Tibial nerve (tissue), 4 donors: ENCODE data around the gene TKFC. TPM values are rescaled to one million over a fixed set of nuclear protein-coding genes. Genes with fewer than 3 reads are reported as not detected.

ENCODE experiments used
- DNase-seq, 2 donors: peaks; one replicate each; pipeline ENCODE4 v3.0.0-alpha.2; 2019; ENCODE audit warnings: low spot score in 2 of 2
- H3K27ac ChIP-seq, 4 donors: fragments of 200-600 bp; sonication (generic) in 3 of 4; one replicate each; pipeline ENCODE4 v1.5.1; 2017 to 2019; ENCODE audit warnings: mild to moderate bottlenecking in 1 of 4
- H3K27me3 ChIP-seq, 2 donors: fragments of 200-600 bp; sonication (generic) in 1 of 2; one replicate each; pipeline versions ENCODE4 v1.5.1 to v1.6.0; 2017 to 2019
- H3K36me3 ChIP-seq, 3 donors: fragments of 200-600 bp; sonication (generic); one replicate each; pipeline ENCODE4 v1.5.1; 2018 to 2019
- H3K4me1 ChIP-seq, 4 donors: fragments of 200-600 bp; sonication (generic) in 3 of 4; one replicate each; pipeline ENCODE4 v1.5.1; 2017 to 2019
- H3K4me3 ChIP-seq, 4 donors: fragments of 200-600 bp; sonication (generic) in 3 of 4; one replicate each; pipeline ENCODE4 v1.5.1; 2017 to 2019; ENCODE audit warnings: mild to moderate bottlenecking in 1 of 4, moderate library complexity in 1 of 4
- H3K9me3 ChIP-seq, 4 donors: fragments of 200-600 bp; sonication (generic) in 3 of 4; one replicate each; pipeline ENCODE4 v1.5.1; 2017 to 2019
- EP300 ChIP-seq, 2 donors: sonication (generic); formaldehyde crosslinking; IDR thresholded peaks; one replicate each; pipeline ENCODE4 v1.6.1; 2017; ENCODE audit warnings: antibody characterized with exemption in 2 of 2, mild to moderate bottlenecking in 1 of 2
- POLR2A ChIP-seq, 2 donors: fragments of 450-650 bp; IDR thresholded peaks; one replicate each; pipeline ENCODE4 v1.6.1; 2017; ENCODE audit warnings: antibody characterized with exemption in 2 of 2, mild to moderate bottlenecking in 2 of 2, moderate library complexity in 2 of 2
- WGBS, 2 donors: methylation state at CpG; one replicate each; pipeline ENCODE4 v1.1.5; 2018; 5-methylcytosine and 5-hydroxymethylcytosine counted together
- total RNA-seq, 4 donors: library from RNA; depleted of rRNA; stranded (reverse); fragments of >200 nt; gene quantifications; one replicate each; pipeline ENCODE4 v1.1.0, GENCODE V29; 2016
- TF ChIP-seq, protein P1 (sequence below), 5 experiments: fragments of 200-600 bp in 3 of 5; fragments of 450-650 bp in 2 of 5; sonication (generic) in 3 of 5; IDR thresholded peaks; one replicate each; pipeline ENCODE4 v1.5.1; 2016 to 2019; ENCODE audit warnings: antibody characterized with exemption in 5 of 5, mild to moderate bottlenecking in 3 of 5, moderate library complexity in 2 of 5

TKFC gene
- total RNA-seq, 4 donors from 2014 or later: 15.0 to 39.6 (median 24.5) TPM

DNA sequence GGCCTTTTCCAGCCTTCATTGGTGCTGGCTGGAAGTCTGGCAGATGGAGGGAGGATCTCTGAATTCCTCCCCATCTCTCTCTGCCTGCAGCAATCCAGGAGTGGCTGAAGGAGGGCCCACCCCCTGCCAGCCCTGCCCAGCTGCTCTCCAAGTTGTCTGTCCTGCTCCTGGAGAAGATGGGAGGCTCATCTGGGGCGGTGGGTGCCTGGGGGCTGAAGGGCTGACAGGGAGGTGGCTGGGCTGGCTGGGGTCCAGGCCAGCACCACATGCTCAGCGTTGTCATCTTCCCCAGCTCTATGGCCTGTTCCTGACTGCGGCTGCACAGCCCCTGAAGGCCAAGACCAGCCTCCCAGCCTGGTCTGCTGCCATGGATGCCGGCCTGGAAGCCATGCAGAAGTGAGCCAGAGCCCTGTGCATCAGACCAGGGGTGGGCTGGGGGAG is 12.2 kb downstream of the TKFC start:
- H3K27me3 ChIP-seq: no peaks in the 10 kb centered on the region
- H3K4me1 ChIP-seq: peaks cover 0 to 4% (median 0%) of the 10 kb centered on the region in 4 donors
- peaks cover 0 to 91% (median 0%) of the 10 kb centered on the region in 3 donors for H3K36me3 ChIP-seq
- H3K9me3 ChIP-seq: no peaks in the 10 kb centered on the region
- peak overlapping the region in 1 of 4 donors; percentile 29 for H3K27ac ChIP-seq
- WGBS, 2 donors: 50 to 77% methylated on average over 2 to 4 of the region's 4 CpGs
- TF ChIP-seq, protein P1, sequence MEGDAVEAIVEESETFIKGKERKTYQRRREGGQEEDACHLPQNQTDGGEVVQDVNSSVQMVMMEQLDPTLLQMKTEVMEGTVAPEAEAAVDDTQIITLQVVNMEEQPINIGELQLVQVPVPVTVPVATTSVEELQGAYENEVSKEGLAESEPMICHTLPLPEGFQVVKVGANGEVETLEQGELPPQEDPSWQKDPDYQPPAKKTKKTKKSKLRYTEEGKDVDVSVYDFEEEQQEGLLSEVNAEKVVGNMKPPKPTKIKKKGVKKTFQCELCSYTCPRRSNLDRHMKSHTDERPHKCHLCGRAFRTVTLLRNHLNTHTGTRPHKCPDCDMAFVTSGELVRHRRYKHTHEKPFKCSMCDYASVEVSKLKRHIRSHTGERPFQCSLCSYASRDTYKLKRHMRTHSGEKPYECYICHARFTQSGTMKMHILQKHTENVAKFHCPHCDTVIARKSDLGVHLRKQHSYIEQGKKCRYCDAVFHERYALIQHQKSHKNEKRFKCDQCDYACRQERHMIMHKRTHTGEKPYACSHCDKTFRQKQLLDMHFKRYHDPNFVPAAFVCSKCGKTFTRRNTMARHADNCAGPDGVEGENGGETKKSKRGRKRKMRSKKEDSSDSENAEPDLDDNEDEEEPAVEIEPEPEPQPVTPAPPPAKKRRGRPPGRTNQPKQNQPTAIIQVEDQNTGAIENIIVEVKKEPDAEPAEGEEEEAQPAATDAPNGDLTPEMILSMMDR (IDR thresholded peaks at IDR 0.05): no peak
- TF ChIP-seq POLR2A (IDR thresholded peaks at IDR 0.05): no peak
- no peak for TF ChIP-seq EP300 (IDR thresholded peaks at IDR 0.05)
- no peak for DNase-seq
- no peak overlapping the region for H3K4me3 ChIP-seq

DNA sequence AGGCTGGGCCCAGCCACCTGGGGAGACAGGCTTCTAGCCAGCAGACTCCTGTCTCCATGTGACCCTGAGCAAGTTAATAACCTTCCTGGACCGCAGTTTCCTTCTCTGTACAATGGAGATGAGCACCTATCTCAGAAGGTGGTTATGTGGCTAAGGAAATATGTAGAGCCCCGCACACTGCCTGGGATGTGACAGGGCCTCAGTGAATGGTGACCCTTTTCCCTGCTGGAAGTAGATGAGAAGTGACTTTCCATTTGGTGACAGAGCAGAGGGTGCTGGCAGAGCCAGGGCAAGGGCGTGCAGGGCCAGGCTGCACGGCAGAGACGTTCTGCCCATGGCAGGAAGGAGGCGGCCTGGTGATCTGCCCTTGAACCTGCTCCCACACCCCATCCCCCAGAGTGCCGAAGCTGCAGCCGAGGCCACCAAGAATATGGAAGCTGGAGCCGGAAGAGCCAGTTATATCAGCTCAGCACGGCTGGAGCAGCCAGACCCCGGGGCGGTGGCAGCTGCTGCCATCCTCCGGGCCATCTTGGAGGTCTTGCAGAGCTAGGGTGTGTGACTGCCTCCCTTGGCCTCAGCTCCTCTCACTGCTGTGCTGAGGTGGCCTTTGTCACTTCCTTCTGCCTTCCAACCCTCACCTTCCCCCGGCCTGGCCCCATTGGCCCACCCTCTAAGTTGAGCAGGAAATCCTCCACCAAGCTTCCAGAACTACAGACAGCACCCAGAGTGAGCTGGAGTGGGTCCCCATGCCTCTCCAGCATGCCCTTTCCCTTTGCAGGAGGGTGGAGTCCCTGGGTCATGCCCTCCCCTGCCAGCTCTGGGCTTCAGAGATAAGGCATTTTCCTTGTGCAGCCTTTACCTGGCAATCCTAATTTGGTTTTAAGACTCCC is 13.2 kb downstream of the TKFC start:
- Histone ChIP-seq H3K27me3 (no peaks in the 10 kb centered on the region), H3K4me1 (peaks cover 0 to 4% (median 0%) of the 10 kb centered on the region in 4 donors), H3K9me3 (no peaks in the 10 kb centered on the region), H3K36me3 (peaks cover 0 to 94% (median 0%) of the 10 kb centered on the region in 3 donors), H3K4me3 (no peak overlapping the region), H3K27ac (no peak overlapping the region)
- WGBS, 2 donors: 82 to 86% methylated on average over 11 to 14 of the region's 14 CpGs
- TF ChIP-seq POLR2A (IDR thresholded peaks at IDR 0.05): no peak
- TF ChIP-seq EP300 (IDR thresholded peaks at IDR 0.05): no peak
- TF ChIP-seq, protein P1 (IDR thresholded peaks at IDR 0.05): no peak
- no peak for DNase-seq

DNA sequence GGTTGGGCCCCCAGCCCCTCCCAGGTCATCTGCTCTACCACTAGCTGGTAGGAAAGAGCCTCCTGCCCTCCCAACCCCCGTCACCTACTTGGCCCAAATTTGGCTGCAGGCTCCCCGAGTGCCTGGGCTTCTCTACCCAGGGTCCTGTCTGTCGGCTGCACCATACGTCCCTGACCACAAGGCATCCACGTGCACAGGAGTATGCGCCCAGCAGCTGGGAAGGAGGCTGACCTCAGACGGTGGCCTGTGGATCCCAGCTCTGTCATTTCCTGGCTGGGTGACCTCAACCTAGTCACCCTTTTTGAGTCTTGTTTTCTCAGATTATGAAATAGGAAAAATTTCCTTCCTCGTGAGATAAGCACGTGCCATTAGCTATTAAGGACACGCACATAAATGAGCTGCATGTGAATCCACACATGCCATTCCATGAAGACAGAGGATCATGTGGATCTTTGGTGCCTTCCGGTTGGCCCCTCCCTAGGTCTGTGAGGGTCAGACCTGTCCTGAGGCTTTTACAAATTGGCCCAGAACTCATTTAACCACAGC is 15.0 kb downstream of the TKFC start:
- Histone ChIP-seq H3K27me3 (no peaks in the 10 kb centered on the region), H3K27ac (peak overlapping the region in 1 of 4 donors; percentile 59), H3K4me3 (no peak overlapping the region), H3K9me3 (no peaks in the 10 kb centered on the region), H3K36me3 (peaks cover 0 to 92% (median 4%) of the 10 kb centered on the region in 3 donors), H3K4me1 (peaks cover 0 to 4% (median 0%) of the 10 kb centered on the region in 4 donors)
- TF ChIP-seq POLR2A (IDR thresholded peaks at IDR 0.05) (no peak), EP300 (IDR thresholded peaks at IDR 0.05) (peak in 1 of 2 donors; percentile 64)
- TF ChIP-seq, protein P1 (IDR thresholded peaks at IDR 0.05): peak in 1 of 5 experiments; percentile 11
- DNase-seq: no peak
- WGBS, 2 donors: 61 to 70% methylated on average over 11 of the region's 11 CpGs

DNA sequence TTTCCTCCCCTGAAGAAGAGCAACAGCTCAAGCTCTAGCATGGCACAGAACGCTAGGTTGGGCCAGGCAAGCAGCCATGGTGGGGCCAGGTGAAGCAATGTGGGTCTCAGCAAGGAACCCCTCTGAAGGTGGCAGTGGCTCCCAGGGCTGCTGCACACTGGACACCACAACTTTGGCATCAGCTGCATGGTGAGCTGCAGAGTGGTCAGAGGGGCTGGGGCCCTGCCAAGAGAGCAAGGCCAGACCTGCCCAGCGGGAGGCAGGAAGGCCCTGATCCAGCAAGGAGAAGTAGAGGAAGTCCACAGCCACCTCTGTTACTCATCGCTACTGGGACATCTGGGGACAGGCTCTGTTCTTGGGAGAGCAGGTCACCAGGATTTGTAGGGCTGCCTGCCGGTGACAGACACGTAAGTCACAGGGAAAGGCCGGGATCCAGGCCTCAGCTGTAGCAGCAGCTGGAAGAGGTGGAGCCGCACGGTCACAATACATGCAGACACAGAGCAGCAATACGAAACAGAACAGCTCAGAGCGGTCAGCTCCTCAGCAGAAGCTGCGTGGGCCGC is 16.2 kb downstream of the TKFC start:
- TF ChIP-seq EP300 (IDR thresholded peaks at IDR 0.05) (no peak), POLR2A (IDR thresholded peaks at IDR 0.05) (no peak)
- TF ChIP-seq, protein P1 (IDR thresholded peaks at IDR 0.05): no peak
- Histone ChIP-seq H3K4me3 (no peak overlapping the region), H3K9me3 (no peaks in the 10 kb centered on the region), H3K27me3 (no peaks in the 10 kb centered on the region), H3K36me3 (peaks cover 0 to 93% (median 8%) of the 10 kb centered on the region in 3 donors), H3K4me1 (peaks cover 0 to 6% (median under 1%) of the 10 kb centered on the region in 4 donors), H3K27ac (peak overlapping the region in 1 of 4 donors; percentile 38)
- 84 to 90% methylated on average over 12 of the region's 12 CpGs for WGBS, 2 donors
- no peak for DNase-seq
